Fibroblast of villous mesenchyme (primary cell): Measurements from ENCODE around the gene CERS5. TPM values are rescaled to one million over a fixed set of nuclear protein-coding genes. Genes with fewer than 3 reads are reported as not detected.

ENCODE experiments used
- DNase-seq: peaks from one replicate; pipeline ENCODE4 v3.0.0-alpha.2; 2010; ENCODE audit warnings: low read depth
- H3K4me3 ChIP-seq: 2 replicates; pipeline ENCODE4 v1.5.1; 2011; ENCODE audit warnings: low read depth, mild to moderate bottlenecking, low read length
- total RNA-seq: library from RNA; depleted of rRNA; stranded (reverse); fragments of >200 nt; gene quantifications from 2 replicates; pipeline ENCODE4 v1.2.3, GENCODE V29; 2012
- TF ChIP-seq, protein P1 (sequence below): IDR thresholded peaks from 2 replicates; pipeline ENCODE4 v1.5.1; 2012; ENCODE audit warnings: low read depth, mild to moderate bottlenecking, low read length; ENCODE audit not compliant: insufficient read depth

CERS5 gene
- total RNA-seq, 1 donor: 40.2 TPM

DNA sequence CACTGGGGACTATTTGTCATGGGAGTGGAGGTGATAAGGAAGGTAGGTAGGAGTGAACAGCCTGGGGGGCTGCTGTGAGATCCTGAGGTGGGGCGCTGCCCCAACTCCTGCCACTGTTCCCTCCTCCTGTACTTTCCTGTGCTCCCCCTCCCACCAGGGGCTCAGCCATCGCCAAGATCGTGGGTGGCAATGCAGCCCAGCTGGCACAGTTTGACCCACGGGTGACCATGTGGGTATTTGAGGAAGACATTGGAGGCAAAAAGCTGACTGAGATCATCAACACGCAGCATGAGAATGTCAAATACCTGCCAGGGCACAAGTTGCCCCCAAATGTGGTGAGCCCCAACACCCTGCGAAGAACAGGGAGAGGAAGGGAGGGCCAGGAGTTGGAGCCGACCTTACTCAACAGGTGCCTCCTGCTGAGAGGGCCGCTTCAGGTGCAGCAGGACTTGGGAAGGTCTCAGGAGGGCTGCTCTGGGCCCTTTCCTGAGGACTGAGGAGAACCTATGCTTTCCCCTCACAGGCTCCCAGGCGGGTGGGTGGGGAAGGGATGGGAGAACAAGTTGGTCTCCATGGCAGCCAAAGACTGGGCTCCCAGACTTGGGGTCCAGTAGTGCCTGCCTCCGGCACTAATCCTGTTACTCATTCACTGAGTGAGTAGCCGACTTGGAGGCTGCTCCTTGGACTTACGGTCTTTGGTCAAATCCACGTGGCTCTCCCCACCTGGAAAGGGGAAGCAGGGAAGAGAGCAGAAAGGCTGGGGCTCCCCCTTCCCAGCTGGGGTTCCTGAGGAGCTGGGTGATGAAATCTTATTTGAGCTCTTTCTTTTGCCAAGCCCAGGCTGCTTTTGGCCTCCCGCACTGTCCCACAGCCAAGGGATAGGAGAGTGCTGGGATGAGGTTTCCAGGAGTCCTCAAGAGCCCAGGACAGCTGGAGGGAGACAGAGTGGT, 62.5 kb downstream of the CERS5 start:
- TF ChIP-seq, protein P1, sequence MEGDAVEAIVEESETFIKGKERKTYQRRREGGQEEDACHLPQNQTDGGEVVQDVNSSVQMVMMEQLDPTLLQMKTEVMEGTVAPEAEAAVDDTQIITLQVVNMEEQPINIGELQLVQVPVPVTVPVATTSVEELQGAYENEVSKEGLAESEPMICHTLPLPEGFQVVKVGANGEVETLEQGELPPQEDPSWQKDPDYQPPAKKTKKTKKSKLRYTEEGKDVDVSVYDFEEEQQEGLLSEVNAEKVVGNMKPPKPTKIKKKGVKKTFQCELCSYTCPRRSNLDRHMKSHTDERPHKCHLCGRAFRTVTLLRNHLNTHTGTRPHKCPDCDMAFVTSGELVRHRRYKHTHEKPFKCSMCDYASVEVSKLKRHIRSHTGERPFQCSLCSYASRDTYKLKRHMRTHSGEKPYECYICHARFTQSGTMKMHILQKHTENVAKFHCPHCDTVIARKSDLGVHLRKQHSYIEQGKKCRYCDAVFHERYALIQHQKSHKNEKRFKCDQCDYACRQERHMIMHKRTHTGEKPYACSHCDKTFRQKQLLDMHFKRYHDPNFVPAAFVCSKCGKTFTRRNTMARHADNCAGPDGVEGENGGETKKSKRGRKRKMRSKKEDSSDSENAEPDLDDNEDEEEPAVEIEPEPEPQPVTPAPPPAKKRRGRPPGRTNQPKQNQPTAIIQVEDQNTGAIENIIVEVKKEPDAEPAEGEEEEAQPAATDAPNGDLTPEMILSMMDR: no peak
- no peak overlapping the region for H3K4me3 ChIP-seq
- DNase-seq: no peak

DNA sequence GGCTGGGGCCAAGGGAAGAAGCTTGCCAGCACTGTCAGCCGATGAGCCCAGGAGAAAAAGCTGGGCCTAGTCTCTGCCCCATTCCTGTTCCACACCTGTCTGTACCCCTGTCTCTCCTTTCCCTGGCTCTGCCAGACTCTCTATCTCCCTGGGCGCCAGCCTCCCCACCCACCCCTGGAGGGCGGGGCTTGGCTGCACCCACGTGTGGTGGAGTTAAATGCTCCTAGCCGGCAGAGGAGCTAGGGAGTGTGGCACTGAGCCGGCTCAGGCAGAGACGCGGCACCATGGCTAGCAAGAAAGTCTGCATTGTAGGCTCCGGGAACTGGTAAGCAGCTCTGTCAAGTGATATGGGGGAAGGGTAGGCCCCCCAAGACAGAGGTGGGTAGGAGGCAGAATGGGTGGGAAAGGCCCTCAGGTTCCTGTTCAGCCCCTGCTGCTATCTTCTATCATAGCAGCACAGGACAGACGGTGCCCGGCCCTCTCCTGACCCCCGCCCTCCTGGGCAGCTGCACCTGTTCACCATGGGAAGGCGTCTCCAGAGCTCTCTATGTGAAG, 63.3 kb downstream of the CERS5 start, which contains the start of gene GPD1:
Gene GPD1 (plus strand): TSS at position 242 of the 555 bp plus-strand sequence. CDS start 43 bp downstream, at position 285.
- no peak within 1 kb of the TSS for H3K4me3 ChIP-seq
- DNase-seq: peak; percentile 35
- TF ChIP-seq, protein P1: no peak

DNA sequence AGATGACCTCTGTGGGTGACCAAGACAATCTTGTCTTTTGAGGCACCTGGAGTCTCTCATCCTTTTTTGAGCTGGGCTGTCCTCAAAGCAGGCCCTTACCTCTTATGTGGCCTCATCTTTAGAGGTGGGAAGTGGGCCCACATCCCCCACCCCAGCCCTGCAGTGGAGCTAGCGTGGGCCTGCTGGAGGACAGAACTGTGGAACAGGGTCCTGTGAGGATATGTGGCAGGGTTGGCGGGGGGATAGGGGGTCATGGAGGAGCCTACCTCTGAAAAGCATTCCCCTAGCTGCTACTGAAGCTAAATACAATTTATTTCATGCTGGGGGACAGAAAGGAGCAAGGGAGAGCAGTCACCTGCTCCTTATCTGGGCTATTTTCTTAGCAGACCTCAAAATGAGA, 63.8 kb downstream of the CERS5 start:
- TF ChIP-seq, protein P1: no peak
- no peak overlapping the region for H3K4me3 ChIP-seq
- no peak for DNase-seq

DNA sequence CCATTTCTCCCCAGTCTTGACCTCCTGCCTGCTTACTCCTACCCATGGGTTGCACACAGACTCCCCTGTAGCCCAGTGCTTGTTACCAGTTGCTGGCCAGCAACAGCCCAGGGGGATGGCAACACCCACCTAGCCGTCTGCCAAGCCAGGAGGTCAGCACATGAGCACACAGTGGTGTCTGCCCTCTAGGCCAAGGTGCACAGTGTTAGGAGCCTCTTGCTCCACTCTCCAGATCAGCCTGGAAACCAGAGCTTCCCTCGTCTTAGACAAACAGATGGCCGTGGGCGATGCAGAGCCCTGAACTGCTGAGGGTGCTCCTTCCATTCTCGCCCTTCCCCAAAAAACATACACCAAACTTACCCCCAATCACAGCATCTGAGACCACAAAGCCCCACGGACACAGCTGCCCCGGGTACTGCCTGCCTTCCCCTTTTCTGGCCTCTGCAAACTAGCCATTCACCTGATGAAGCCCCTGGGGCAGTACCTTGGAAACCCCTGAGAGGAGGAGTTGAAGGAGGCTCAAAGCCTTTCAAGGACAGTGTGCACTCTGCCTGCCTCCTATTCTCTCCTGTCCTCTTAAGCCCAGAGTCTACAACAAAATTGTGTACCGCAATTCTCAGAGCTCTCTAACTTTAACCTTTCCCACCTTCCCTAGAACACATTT, 64.4 kb downstream of the CERS5 start:
- no peak for DNase-seq
- no peak overlapping the region for H3K4me3 ChIP-seq
- TF ChIP-seq, protein P1: no peak

DNA sequence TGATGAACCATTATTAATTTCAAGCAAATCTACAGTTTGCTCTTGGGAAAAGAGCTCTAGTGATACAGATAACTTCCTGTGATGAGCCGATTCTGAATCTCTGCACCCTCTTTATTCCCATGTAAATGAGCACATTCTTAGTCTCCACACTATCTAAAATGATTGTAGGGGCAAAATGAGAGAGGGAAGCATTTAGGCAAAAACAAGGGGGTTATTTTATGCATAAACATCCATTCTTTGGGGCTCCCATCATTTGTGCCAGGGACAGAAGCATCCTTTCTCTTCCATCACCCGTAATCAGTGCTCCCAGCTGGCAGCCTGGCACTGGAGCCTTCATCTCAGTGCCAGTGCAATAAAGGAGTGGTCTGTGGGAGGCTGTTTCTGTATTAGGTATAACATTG, 65.0 kb downstream of the CERS5 start:
- TF ChIP-seq, protein P1: no peak
- no peak for DNase-seq
- no peak overlapping the region for H3K4me3 ChIP-seq

DNA sequence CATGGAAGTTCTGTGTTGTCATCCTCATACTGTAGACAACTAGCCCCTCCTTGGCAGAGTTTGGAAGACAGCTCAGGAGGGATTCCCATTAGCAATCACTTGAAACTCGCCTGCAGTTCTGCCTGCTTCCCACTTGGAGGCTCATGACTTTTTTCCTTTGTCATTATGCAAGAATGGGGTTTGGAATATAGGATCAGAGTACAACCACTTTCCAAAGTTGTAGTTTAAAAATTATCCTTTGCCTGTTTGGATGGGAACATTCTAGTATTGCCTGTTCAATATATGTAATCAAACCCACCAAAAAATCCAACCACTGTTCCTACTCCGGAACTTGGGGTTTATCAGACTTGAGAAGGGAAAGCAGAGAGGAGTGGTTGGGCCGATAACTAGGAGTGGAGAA, 65.5 kb downstream of the CERS5 start:
- TF ChIP-seq, protein P1: peak; percentile 58
- H3K4me3 ChIP-seq: no peak overlapping the region
- DNase-seq: peak; percentile 46
